NCI-H446 treated with DMSO at 0.1 percent for 48 hours (cell line): ENCODE measurements around the gene PLEKHB2.
"Not testable (repeated sequence)": the region's sequence is repeated elsewhere in the genome, so short reads cannot be mapped to it uniquely, and the experiment has no call there.

Experiments
- DNase-seq: peaks from one replicate; lab custom pipeline; 2025; lab: John Stamatoyannopoulos, UW

The PLEKHB2 gene

DNA sequence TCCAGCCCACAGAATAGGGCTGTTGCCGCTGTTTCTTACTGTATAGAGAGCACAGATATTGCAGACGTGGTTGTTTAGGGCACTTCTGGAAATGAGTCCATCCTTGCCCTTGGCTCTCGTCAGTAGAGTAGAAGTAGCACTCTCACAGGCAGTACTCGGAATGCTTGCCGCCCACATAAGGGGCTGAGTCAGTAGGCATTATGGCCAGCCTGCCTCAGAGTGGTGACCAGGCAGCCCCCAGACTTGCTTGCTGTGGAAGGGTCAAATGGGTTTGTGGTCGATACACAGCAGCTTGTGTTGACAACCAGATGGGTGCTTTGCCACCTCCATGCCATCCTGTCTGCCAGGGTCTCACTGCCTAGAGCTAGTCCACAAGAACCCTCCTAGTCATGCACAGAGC, 38.7 kb downstream of the PLEKHB2 start:
- DNase-seq = no peak

DNA sequence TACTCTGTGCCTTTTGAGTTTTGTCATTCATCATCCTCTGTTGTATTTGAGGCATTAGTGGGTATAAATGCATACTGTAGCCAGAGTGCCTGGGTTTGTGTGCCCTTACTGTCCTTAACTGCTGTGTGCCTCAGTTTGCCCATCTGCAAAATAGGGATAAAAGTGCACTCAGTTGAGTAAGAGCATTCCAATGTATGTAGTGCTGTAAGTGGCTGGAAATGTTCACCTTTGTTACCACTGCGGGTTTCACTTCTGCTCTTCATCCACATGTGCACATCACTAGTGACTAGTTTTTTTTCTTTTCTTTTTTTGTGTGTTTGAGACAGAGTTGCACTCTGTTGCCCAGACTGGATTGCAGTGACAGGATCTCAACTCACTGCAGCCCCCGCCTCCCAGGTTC, 39.9 kb downstream of the PLEKHB2 start:
- DNase-seq = no peak

DNA sequence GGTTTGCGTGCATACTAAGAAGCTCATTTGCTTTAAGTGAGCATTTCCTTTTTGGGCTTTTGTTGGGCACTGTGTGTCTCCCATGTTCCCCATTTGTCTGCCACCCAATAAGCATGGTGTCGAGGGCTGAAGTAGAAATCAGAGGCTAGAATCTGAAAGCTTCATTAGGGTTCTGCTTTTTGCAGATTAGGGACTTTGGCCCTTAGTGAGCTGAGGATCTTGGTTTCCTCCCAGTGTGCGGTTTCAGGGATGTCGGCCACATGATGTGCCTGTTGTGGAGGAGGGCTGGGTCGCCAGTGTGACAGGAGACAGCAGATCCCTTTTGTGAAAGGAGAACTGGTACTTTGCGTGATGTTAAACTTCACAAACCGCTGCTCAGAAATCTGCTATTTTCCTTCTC, 41.1 kb downstream of the PLEKHB2 start:
- no peak for DNase-seq

DNA sequence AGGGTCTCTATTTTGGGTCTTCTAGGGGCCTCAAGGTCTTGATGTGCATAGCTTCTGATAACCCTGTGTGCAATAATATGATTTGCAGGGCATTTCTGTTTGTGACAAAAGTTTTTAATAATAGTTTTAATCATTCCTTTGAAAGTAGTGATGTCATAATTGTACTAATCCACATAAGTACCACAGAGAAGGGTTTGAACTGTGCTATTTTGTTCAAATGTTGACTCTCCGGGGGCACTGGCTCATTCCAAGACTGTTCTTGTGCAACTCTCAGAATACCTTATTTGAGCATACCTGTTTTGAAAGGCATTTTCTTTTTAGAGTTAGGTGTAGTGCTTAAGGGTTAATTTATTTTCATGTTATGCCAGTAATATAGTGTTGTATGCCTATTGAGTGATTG, 41.6 kb downstream of the PLEKHB2 start:
- no peak for DNase-seq

DNA sequence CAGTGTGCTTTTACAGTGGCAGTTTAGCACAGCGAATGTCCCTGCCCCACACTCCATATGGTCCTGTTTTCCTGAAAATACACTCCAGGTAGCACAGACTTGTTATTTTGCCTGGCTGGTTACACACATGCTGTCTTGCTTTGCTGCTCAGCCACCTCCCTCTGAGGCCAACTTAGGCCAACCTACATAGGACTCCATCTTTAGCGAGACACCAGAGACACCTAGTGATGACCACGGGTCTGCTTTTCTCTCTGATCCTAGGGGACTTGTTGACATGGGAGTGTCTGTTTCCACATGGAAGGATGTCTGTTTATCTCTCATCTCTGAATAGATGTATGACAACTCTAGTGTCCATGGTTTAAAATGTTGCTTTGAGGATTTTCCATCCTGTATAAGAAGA, 43.3 kb downstream of the PLEKHB2 start:
- DNase-seq = no peak

DNA sequence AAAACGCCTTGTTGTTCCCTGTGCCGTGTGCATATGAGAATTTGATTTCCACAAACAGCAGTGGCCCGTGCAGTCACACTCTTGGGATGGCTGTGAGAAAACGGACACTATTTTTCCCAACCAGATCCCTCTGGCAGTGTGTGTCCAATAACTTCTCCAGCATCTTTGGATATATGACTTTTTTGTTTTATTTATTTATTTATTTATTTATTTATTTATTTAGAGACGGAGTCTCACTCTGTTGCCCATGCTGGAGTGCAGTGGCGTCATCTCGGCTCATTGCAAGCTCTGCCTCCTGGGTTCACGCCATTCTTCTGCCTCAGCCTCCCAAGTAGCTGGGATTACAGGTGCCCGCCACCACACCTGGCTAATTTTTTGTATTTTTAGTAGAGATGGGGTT, 45.0 kb downstream of the PLEKHB2 start:
- DNase-seq = not testable (repeated sequence)

DNA sequence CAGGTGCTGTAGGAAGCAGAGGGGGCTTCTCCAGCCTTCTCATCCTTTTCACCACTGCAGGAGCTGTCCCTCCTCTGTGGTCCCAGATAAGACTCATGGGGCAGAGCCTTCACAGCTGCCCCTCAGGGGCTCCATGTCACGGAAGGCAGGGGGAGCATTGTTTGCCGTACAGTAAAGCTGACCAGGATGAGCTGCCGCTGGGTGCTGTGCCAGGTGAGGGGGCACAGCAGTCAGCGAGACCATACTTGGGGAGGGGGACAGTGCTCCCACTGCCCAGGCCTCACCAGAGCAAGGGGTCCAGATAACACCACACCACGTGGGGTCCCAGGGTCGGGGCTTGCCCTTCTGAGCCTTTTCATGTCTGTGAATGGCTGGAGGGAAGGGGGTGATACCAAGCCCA, 46.3 kb downstream of the PLEKHB2 start:
- no peak for DNase-seq

DNA sequence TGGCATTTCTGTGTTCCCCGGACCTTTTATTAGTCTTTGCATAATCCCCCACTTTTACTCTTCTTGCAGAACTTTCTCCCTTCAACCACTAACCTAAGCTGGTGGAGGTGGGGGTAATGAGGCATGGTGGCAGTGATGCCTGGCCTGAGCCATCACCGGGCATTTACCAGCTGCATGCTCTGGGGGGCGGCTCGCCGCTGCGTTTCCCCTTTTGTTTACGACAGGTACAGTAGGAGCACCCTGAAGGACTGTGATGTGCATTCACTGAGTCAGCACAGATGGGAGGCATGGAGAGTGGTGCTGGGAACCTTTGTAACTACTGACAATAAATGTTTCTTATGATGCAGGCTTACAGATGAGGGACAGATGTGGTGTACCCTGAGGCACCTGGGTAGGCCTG, 46.9 kb downstream of the PLEKHB2 start:
- no peak for DNase-seq

DNA sequence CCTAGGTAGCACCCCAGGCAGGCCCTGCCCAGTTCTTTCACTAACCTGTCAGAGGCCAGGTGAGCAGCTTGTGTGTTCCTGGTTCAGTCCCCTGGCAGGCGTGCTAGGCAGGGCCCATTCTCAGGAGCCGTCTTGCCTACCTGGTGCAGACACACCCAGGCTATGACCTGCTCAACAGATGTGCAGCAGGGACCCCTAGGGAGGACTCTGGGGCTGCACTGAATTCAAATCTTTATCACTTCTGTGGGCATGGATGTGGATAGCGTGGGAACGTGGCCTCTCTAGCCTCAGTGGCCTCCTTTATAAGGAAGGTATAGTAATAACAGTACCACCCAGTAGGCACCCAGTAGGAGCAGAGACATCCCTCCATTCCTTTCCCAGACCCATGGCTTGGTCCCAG, 48.4 kb downstream of the PLEKHB2 start:
- DNase-seq = no peak

DNA sequence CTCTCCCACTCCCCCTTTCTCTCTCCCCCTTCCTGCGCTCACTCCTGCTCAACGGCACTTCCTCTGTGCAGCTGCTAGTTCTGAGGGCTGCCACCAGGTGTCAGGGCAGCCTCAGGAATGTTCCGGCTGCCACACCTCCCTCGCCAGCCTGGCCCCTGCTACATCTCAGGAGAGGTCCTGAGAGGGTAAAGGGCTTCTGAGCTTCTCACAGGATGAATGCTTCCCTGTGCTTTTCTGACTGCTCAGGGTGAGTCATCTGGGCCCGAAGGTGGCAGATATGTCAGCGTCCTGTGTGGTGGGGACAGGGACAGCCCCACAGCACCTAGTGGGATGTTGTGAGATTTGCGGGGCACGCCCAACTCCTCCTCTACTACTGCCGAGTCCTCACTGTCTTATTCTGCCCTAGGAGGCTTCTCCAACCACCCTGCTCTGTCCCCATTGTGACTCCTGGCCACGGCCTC, 49.0 kb downstream of the PLEKHB2 start:
- DNase-seq = no peak

DNA sequence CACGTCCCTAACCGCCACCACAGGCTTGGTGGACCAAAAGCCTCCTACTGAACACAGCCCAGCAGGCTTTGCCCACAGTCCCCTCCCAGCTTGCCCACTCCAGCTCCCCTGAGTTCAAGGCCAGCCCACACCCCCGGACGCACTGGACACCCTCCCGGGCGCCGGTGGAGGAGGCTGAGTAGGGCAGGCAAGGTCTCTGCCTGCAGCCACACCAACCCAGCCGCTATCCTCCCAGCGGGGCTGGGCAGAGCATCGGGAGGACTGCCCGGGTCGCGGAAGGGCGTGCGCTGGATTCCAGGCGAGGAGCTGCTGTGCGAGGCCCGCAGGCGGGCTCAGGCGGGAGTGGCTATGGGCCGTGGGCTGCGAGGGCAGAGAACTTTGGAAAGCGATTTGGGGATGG, 49.5 kb downstream of the PLEKHB2 start:
- DNase-seq = no peak

DNA sequence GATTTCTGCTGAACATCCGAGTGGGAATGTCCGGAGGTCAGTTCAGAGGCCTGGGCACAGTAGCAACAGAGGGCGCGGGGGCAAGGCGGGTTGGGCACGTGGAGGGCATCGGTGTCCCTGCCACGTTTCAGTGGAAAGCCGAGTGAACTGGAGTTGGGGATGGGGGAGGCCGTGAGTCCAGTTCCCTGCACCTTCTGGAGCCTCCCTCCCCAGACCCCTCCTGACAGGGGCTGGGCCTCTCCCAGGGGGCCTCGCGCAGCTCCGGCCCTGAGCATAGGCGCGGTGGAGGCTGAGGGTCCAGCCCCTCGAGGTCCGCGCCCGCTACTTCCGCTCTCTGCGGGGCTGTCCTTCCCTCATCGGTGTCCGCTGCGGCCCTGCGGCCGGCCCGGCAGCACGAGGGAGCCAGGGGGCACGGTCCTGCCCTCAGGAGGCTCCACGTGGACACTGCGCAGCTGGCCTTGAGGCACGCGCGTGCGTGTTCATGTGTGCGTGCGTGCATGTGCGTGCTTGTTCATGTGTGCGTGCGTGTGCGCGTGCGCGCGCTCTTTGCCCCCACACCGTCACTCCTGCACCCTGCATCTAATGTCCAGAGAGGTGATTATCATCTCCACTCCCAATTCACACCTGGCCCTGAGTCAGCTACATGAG, 50.2 kb downstream of the PLEKHB2 start:
- DNase-seq = no peak

DNA sequence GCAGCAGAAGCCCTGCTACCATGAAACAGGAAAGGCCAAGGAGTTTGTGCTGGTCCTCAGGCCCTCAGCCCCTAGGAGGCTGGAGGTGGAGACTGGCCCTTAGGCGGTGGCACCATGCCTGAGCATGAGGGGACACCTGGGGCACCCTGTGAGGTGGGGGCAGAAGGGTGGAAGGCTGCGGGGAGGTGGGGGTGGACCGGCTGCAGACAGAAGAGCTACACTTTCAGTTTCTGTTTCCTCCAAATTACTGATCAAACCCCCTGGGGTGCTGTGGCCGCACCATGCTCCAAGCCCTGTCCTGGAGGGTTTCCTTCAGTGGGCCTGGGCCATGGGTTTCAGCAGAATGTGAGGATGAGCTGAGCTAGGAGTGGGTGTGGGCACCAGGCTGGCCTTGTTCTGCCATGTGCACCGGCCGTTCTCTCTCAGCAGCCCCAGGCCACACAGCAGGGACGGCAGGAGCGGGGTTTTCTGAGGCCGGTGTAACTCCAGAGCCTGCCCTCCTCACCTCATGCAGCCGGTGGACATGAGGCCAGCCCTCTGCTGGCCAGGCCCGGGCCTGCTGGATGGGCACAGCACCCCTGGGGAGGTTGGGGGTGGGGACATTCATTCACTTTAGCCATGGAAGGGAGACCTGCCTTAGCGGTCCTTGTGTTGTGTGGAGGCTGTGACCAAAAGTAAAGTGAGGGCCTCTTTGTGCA, 51.5 kb downstream of the PLEKHB2 start:
- DNase-seq = no peak

DNA sequence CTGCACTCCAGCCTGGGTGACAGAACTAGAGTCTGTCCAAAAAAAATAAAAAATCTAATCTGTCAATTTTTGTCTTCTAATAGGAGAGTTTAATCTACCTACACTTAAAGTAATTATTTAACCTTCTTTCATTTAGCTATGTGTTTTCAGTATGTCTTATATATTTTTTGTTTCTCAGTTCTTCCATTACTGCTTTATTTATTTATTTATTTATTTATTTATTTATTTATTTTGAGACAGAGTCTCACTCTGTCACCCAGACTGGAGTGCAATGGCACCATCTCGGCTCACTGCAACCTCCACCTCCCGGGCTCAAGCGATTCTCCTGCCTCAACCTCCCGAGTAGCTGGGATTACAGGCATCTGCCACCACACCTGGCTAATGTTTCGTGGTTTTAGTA, 60.4 kb downstream of the PLEKHB2 start:
- not testable (repeated sequence) for DNase-seq

DNA sequence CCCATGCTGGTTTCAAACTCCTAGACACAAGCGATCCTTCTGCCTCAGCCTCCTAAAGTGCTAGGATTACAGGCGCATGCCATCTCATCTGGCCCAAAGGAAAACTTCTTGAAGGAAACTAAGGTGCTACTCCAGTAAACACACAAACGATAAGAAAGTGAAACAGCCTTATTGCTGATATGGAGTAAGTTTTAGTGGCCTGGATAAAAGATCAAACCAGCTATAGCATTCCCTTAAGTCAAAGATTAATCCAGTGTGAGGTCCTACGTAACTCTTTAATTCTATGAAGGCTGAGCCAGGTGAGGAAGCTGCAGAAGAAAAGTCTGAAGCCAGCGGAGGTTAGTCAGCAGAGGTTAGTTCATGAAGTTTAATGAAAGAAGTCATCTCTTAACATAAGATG, 63.4 kb downstream of the PLEKHB2 start:
- no peak for DNase-seq

DNA sequence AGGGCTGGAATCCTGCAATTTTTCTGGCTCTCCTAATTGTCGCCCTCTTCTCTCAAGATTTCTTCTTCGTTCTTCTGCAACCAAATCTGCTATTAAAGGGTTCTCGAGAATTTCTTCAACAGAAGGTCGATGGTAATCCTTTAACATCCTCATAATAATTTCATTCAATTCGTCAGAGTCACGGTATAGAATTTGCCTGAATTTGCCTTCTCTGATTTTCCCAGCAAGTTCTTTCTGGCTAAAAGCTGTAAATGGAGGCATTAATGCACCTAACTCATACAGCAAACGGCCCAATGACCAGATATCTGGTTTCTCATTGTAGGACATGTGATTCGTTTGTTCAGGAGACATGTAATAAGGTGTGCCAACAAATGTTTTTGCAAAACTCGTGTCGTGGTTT, 72.9 kb downstream of the PLEKHB2 start:
- not testable (repeated sequence) for DNase-seq

DNA sequence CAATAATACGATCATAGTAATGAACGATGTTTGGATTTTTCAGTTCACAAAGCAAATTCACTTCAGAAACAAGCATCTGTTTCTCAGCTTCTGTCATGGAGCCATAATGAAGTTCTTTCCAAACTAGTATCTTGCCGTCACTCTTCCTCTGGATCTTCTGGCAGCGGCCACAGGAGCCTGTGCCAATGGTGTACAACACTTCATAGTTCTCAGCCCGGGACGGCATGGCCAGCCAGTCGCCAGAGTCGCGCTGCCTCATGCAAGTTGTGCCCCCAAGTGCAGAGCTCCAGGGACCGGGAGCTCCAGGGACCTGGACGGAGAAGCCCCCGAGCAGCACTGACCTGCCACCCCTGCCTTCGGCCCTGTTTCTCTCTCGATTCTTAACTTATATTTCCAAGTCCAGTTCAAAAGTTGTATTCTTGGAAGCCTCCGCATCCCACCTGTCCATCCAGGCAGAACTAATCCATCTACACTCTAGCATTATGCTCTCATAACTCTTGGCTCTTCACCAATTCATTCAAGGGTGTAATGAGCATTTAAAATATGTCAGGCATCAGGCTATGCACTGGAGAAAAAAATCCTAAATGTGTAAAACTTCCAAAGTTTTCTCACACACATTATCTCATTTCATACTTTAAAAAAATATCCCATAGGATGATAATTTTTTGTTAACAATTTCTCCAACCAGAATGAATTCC, 73.7 kb downstream of the PLEKHB2 start:
- peak; percentile 62 for DNase-seq

DNA sequence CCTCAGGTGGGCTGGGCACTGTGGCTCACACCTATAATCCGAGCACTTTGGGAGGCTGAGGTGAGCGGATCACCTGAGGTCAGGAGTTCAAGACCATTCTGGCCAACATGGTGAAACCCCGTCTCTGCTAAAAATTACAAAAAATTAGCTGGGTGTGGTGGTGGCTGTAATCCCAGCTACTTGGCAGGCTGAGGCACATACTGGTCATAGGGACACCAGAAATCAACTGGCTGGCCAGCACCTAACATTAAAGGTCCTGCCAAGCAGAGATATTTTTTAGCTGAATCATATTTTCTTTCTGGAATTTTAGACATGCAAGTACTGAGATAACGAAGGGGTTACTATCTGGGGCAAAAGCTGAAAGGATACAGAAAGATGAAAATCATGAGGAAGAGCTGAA, 76.3 kb downstream of the PLEKHB2 start:
- not testable (repeated sequence) for DNase-seq

DNA sequence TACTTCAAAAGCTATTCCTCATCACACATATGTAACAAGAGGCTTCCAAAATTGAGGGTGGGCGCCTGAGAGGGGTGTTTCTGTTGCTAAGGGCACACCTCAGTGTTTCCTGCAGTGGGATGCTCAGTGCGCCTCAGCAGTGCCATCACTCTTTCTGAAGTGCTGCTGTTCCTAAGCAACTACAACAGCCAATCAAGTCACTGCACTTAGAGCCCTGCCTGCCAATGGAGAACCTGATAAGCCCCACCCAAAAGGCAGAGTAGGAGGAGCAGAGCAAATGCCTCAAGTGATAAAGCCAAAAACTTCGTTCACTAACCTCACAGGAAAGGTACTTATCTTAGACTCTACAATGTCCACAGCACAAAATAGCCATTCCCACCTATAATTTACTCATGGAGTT, 88.3 kb downstream of the PLEKHB2 start:
- DNase-seq = not testable (repeated sequence)

DNA sequence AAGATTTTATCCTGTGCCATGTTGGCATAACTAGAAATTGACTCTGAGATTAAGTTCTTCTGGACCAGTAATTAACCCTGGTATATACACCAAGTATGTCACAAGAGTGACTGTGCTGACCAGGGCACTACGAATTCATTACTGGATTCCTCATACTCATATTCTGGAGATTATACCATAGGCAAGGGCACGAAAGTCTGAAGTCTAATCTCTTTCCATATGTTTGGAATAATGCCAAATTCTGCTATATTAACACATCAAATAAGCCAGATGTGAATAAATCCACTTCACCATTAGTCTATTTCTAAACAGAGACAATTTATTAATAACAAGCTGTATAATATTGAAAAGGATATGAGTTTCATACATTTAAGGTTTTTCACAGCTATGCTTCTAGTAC, 91.0 kb downstream of the PLEKHB2 start:
- not testable (repeated sequence) for DNase-seq
